Activated CD8-positive, alpha-beta memory T cell treated with anti-CD3 and anti-CD28 coated beads for 4 hours (primary cell): ENCODE measurements around the gene ATP6V1C2.
"Not testable (repeated sequence)": the region's sequence is repeated elsewhere in the genome, so short reads cannot be mapped to it uniquely, and the experiment has no call there.

Experiments
- DNase-seq, 2 donors: peaks; one replicate each; pipeline ENCODE4 v3.0.0-alpha.2; 2020; ENCODE audit warnings: low read depth in 2 of 2

ATP6V1C2 gene

GRCh38 chr2:10786240-10786982 is 65.0 kb downstream of the ATP6V1C2 start:
- DNase-seq, result no peak

DNA sequence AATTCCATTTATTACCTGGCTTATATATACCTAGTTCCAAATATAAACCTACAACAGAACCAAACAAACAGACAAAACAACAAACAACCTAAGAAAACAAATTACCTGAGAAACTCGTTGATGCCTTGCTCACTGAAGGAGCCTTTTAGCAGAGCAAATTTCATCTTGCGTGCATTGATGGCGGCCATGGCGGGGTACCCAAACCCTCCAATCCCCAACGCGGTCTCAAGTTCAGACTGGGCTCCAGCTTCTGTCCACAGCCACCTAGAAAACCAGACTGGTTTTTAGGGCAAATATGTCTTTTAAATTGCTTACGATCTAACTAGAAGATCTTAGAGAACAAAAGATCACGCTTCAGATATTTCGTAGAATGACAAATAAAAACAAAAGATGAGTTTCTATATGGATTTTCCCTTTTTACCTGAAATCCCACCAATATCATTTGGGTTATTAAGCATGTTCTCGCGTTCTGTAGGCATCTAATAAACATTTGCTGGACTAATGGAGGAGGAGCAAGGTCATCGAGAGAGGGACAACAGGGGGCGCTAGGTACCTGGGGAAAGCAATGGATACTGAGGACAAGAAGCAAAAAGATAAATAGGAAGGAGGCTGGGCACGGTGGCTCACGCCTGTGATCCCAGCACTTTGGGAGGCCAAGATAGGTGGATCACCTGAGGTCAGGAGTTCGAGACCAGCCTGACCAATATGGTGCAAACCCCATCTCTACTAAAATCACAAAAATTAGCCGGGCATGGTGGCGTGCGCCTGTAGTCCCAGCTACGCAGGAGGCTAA is 65.9 kb downstream of the ATP6V1C2 start:
- no peak for DNase-seq

DNA sequence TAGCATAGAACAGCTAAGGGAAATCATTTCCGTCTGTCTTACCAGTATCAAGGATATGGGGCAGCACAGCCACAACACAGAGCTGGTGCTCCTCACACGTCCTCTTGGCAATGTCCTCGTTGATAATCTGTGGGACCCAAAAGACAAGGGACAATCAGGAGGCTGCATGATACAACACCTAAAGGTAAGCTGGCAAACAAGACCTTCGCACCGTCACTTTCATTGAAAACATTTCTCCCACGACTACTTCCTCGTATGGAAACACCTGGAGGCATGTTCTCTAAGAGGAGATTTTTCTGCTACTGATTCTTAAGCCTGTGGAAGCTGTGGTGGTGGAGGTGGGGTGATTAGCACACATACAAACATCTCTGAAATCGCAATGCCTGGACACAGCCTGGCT is 67.4 kb downstream of the ATP6V1C2 start:
- no peak for DNase-seq

GRCh38 chr2:10790228-10790973 is 69.0 kb downstream of the ATP6V1C2 start:
- no peak for DNase-seq

DNA sequence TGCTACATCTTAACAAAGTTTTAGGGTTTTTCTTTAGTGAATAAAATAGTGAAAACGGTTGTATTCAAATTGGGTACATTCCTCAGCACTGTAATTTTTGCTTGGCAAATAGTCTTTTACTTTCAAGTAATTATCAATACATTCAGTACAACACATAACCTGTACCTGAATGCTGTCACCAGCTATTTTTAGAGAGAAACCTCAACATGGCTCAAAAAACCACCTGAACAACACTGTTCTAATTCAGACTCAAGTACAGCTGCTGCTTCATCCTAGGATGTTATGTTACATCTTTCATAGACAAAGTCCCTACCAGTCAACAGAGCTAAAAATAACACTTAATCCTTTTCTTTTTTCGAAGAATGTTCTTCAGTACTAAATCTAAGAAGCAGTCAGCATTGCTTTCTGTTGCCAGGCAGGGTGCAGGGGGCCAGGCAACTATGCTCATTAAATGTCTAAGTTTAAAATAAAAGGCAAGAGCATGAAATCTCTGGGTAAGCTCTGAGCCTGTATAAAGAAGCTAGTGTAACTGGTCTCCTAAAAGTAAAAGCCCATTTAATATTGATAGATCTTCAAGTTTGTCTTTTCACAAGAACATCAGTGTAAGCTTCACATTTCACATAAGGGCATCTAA is 70.7 kb downstream of the ATP6V1C2 start:
- no peak for DNase-seq

GRCh38 chr2:10792660-10793400 is 71.4 kb downstream of the ATP6V1C2 start:
- DNase-seq, result no peak

DNA sequence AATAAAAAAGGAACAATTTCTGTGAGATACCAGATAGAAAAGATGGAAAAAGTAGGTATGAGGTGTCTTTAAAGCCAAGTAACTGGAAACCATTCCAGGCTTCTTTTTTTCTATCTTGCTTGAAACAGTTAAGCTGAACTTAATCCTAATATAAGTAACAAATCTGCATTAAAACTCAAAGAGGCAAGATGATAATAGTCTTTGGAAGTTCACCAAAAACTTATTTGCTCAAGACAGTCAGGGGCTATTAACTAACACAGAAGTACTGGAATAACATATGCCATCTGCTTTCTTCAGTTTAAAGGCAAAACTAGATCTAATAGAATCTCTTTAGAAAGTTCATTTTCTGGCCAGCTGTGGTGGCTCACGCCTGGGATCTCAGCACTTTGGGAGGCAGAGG is 72.4 kb downstream of the ATP6V1C2 start:
- no peak for DNase-seq

DNA sequence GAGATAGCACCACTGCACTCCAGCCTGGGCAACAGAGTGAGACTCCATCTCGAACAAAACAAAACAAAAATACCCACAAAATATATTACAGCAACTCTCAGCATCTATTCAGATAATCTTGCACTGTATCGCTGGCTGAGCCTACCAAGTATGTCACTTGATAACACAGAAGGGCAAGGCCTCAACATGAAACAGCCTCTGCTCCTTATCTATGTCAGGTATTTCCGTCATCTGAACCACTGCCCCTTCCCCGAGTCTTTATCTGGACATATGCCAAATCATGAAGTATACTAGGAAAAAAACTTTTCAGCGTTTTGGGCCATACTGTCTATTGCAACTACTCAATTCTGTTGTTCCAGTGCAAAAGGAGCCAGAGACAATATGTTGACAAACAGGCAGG is 73.4 kb downstream of the ATP6V1C2 start:
- no peak for DNase-seq

DNA sequence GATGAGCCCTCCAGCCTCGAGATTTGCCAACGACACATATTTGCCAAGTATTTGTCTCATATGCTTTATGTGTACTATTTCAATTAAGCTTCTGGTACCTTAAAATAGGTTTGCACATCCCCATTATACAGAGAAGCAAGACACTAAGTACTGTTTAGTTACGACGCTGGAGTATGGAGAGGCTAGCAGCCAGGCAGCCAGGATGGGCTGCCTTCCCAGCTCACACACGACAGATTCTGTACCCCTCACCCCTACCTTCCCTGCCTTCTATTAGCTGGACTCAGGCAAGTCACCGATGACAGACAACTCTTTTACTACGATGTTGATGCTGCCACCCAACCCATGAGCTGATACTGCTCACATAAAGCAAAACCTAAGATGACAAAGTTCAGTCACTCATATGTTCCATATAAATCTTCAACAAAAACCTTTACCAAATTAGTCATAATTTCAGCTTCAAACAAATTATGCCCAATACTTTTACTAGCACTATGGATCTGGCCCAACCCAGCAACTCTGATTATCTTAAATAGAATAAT is 74.1 kb downstream of the ATP6V1C2 start:
- no peak for DNase-seq

- no peak for DNase-seq
These were observed 75.3 kb downstream of the ATP6V1C2 start for GRCh38 chr2:10796703-10797102.

- DNase-seq, result no peak
These were observed 77.4 kb downstream of the ATP6V1C2 start for GRCh38 chr2:10798783-10799182.

DNA sequence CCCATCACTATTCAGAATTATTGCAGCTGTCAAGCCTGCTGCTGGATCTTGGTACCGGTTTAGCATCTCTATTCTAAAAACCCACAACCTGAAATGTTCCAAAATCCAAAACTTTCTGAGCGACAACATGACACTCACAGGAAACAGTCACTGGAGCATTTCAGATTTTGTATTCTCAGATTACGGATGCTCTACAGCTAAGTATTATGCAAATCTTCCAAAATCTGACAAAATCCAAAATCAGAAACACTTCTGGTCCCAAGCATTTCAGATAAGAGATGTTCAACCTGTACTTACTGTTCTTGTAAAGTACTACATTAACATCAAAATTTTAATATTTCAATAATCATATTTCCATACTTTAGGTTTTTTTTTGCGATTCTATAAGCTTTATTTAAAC is 78.7 kb downstream of the ATP6V1C2 start:
- no peak for DNase-seq

GRCh38 chr2:10802657-10803056 is 81.2 kb downstream of the ATP6V1C2 start:
- DNase-seq, result no peak

- DNase-seq, result not testable (repeated sequence)
These were observed 84.6 kb downstream of the ATP6V1C2 start for GRCh38 chr2:10805990-10806389.

- DNase-seq, result no peak
These were observed 85.1 kb downstream of the ATP6V1C2 start for GRCh38 chr2:10806543-10806942.

DNA sequence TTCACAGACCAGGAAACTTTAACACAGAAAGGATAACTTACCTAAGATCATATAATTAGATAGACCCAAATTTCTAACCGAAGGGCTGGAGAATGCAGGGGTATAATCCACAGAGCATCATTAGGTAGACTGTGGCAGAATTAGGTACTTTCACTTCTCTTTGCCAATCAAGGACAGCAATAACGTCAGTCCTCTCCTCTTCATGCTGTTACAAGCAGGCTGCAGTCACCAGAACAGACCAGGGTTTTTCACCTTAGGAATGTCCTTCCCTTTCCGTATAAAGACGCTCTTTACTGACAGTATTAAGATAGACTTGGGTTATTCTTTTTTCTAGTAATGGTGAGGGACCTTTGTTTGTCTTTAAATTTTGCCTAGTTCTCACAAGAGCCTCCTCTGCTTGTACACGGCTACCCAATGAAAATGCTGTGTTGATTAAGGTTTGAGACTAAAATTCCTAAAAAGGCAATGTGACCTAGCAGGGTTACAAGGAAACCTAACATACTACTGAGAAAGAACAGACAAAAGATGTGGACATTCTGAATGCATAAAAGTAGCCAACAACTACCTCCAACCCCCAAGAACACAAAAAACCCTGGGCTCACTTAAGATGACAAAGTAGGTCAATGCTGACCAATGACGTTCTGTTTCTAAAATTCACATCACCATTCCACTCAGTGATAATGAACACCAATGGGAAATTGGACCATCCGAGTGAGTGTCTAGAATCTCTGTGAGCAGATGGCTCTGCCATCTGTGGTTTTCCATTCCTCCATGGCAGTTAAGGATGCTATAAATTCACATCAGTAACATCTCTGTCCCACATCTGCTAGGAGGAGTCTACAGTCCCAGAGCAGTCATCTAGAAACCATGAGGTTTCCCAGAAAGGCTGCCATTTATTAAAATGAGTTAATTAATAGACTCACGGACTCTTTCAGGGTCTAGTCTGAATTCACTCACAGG is 89.1 kb downstream of the ATP6V1C2 start:
- DNase-seq, result no peak

- DNase-seq, result no peak
These were observed 90.1 kb downstream of the ATP6V1C2 start for GRCh38 chr2:10811517-10811916.

- peak; percentile 87 for DNase-seq
These were observed 91.1 kb downstream of the ATP6V1C2 start, which contains the start of gene PDIA6 for GRCh38 chr2:10812362-10813162. Gene PDIA6 (minus strand): TSS chr2:10812785. CDS start chr2:10812696, 89 bp downstream.
